ENCODE data around the gene MORN1.

- TF ChIP-seq, protein P1, sequence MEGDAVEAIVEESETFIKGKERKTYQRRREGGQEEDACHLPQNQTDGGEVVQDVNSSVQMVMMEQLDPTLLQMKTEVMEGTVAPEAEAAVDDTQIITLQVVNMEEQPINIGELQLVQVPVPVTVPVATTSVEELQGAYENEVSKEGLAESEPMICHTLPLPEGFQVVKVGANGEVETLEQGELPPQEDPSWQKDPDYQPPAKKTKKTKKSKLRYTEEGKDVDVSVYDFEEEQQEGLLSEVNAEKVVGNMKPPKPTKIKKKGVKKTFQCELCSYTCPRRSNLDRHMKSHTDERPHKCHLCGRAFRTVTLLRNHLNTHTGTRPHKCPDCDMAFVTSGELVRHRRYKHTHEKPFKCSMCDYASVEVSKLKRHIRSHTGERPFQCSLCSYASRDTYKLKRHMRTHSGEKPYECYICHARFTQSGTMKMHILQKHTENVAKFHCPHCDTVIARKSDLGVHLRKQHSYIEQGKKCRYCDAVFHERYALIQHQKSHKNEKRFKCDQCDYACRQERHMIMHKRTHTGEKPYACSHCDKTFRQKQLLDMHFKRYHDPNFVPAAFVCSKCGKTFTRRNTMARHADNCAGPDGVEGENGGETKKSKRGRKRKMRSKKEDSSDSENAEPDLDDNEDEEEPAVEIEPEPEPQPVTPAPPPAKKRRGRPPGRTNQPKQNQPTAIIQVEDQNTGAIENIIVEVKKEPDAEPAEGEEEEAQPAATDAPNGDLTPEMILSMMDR (conservative IDR thresholded peaks at IDR 0.05; ENCODE audit: low read length): no peak
- no peak for TF ChIP-seq EZH2phosphoT487 (IDR thresholded peaks at IDR 0.05; ENCODE audit: borderline replicate concordance)
Observed at GRCh38 chr1:2303016-2303775, 88.2 kb downstream of the MORN1 start.
